ENCODE data around the gene FZR1.
"Not testable (repeated sequence)": the region's sequence is repeated elsewhere in the genome, so short reads cannot be mapped to it uniquely, and the experiment has no call there.

Gene FZR1

GRCh38 chr19:3496392-3497273 is 9.5 kb upstream of the FZR1 start:
- no peak for DNase-seq (ENCODE audit: low read depth)

- DNase-seq (ENCODE audit: low read depth), result no peak
Measured at GRCh38 chr19:3497757-3498520, 8.2 kb upstream of the FZR1 start.

GRCh38 chr19:3499738-3500428 is 6.2 kb upstream of the FZR1 start:
- no peak for DNase-seq (ENCODE audit: low read depth)

GRCh38 chr19:3500429-3501101 is 5.5 kb upstream of the FZR1 start, which contains the start of gene DOHH:
TSS of gene DOHH (minus strand) at chr19:3500674. CDS start at chr19:3496814, 3,860 bp downstream.
- peak; percentile 93 for DNase-seq (ENCODE audit: low read depth)

GRCh38 chr19:3501780-3502179 is 4.3 kb upstream of the FZR1 start:
- no peak for DNase-seq (ENCODE audit: low read depth)

- no peak for DNase-seq (ENCODE audit: low read depth)
Measured at GRCh38 chr19:3503036-3503572, 3.0 kb upstream of the FZR1 start.

GRCh38 chr19:3504735-3505134 is 1.4 kb upstream of the FZR1 start:
- no peak for DNase-seq (ENCODE audit: low read depth)

- no peak for DNase-seq (ENCODE audit: low read depth)
Measured at GRCh38 chr19:3506384-3507340, 551 bp downstream of the FZR1 start.

- DNase-seq (ENCODE audit: low read depth), result no peak
Measured at GRCh38 chr19:3507371-3508120, 1.4 kb downstream of the FZR1 start.

- not testable (repeated sequence) for DNase-seq (ENCODE audit: low read depth)
Measured at GRCh38 chr19:3508121-3508661, 2.1 kb downstream of the FZR1 start.

- no peak for DNase-seq (ENCODE audit: low read depth)
Measured at GRCh38 chr19:3508771-3509535, 2.8 kb downstream of the FZR1 start.

GRCh38 chr19:3509566-3509989 is 3.5 kb downstream of the FZR1 start:
- DNase-seq (ENCODE audit: low read depth), result peak; percentile 44

- no peak for DNase-seq (ENCODE audit: low read depth)
Measured at GRCh38 chr19:3510727-3511126, 4.6 kb downstream of the FZR1 start.

GRCh38 chr19:3511506-3512251 is 5.6 kb downstream of the FZR1 start:
- no peak for DNase-seq (ENCODE audit: low read depth)

GRCh38 chr19:3512562-3513228 is 6.6 kb downstream of the FZR1 start:
- DNase-seq (ENCODE audit: low read depth), result no peak

- no peak for DNase-seq (ENCODE audit: low read depth)
Measured at GRCh38 chr19:3513229-3514140, 7.4 kb downstream of the FZR1 start.

Measured in activated T-cell treated with anti-CD3 and anti-CD28 coated beads for 48 hours (primary cell).